CD4-positive, alpha-beta T cell treated with Interleukin-17A for 1 hour (primary cell): ENCODE results near the gene CLEC1B.
"Not testable (repeated sequence)": the region's sequence is repeated elsewhere in the genome, so short reads cannot be mapped to it uniquely, and the experiment has no call there.

Experiments used
- DNase-seq: peaks from one replicate; pipeline ENCODE4 v3.0.0-alpha.2; 2020

Gene CLEC1B

DNA sequence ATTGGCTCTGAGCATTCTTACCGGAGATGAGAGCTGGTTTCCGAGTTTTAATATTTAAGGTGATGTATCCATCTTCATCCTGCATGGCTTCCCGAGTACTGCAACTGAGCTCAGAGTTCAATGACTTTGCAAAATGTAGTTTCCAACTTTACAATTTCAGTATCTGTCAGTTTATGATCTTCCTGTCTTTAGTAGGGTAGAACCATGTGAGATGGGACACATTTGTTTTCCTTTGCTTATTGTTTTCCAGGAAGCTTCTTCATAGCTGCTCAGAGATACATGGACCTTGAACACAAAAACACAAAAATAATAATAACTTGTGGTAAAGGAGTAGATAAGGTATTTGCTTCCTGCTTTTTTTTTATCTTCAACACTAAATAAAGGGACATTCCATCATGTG, at the start of gene CLEC1B:
Gene CLEC1B, minus strand, starts transcription at position 106 of the 400 bp plus-strand sequence. Its CDS starts 21 bp downstream, at position 85.
- no peak for DNase-seq

DNA sequence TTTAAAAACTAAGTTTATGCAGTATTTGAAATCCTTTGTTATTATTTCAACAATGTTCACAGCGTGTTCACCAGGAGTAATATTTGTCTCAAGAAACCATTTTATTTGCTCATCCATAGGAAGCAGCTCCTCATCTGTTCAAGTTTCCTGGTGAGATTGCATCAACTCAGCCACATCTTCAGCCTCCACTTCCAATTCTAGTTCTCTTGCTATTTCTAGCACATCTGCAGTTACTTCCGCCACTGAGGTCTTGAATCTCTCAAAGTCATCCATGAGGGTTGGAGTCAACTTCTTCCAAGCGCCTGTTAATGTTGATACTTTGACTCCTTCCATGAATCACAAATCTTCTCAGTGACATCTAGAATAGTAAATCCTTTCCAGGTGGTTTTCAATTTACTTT, 49.6 kb upstream of the CLEC1B start:
- DNase-seq = no peak

DNA sequence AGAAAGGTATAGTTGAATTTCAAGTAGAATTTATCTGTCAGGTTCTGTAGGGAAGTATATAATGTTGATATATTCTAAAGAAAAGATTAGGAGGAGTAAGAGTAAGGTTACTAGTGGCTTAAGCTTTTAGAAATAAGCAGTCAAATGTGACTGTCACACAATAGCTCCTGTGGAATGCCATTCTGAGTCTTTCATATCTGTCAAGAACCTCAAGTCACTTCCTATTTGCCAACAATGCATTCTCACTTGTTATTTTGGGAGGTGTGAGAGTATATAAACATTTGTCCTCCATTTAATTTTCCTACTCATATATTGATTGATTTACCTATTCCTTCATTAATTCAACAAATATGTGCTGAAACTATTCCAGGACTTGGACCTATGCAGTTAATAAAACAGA, 43.2 kb upstream of the CLEC1B start:
- no peak for DNase-seq

DNA sequence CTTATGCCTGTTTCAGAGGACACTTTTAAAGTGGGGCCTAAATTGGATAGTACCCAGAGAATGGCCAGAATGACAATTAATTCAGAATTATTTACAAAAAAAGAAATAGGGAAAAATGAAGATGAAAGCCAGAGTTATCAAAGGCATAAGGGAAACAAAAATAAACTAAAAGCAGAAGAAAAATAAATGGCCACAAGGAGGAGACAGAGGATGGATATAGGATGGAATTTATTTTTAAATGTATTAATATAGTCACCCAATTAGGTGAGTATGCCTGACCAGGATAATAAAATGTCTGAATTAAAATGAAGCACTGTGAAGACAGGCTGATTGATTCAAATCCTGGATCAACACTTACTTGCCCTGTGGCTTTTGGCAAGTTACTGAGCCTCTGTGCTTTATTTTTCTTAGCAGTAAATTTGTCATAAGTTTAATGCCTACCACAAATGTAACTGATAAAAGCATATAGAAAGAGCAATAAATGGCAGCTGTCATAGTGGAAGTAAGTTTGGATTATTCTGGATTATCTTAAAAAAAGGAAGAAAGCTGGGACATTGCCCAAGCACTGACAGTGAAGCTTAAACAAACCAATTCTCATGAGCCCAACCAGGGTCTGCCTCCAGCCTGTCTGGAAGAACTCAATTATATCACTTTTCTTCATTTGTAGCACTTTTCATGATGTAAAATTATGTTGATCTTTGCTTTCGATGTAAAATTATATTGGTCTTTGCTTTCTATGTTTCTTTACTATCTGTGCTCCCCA, 35.0 kb upstream of the CLEC1B start:
- DNase-seq = no peak

DNA sequence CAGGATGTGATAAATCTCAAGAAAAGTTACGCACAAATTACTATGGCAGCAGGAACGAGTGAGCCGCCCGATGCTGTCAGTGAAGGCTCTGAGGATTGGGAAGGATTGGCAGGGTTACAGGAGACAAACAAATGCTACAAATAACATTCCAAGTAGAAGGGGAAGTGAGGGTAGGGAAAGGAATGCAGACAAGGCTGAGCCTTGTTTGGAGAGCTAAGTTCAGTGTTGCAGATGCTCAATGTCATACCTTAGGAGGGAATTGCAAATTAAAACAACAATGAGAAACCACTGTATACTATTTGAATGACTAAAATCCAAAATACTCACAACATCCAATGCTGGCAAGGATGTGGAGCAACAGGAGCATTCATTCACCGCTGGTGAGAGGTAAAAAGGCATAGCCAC, 32.9 kb upstream of the CLEC1B start:
- DNase-seq = no peak

DNA sequence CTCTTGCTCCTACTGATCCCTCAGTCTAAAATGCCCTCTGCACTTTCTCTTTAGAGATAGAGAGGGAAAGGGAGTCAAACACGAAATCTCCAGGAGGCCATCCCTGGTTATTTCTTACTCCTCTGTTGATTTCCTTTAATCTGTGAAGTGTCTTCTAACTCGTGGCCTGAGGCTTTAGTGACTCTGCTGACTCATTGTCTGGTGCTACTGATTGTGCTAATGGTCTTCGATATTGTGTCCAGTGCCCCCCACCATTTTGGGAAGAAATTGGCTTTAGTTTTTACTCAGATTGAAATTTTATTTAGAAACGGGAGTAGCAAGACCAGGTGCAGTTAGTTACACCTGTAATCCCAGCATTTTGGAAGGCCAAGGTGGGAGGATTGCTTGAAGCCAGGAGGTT, 32.4 kb upstream of the CLEC1B start:
- no peak for DNase-seq

DNA sequence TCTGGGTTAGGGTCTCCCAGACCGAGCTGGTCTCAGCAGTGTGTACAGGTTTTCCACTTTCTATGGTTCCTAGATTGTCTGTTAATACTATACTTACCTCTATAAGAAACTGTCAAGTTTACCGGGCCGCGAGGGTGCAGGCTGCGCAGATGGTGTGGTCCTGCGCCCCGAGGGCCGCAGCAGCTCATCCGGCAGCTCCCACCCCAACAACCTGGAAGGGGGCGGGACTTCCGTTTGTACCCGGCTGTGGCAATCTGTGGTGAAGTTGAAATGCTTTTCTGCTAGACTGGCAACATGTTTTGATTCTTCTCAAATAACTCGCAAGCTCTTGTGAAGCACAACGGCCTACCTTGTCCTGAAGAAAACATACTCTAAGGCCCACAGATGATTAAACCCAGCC, 31.5 kb upstream of the CLEC1B start, which contains the start of gene CLEC9A:
Gene CLEC9A, plus strand, starts transcription at position 237 of the 400 bp plus-strand sequence. CDS start 22,006 bp downstream, outside the sequence.
- DNase-seq = no peak

DNA sequence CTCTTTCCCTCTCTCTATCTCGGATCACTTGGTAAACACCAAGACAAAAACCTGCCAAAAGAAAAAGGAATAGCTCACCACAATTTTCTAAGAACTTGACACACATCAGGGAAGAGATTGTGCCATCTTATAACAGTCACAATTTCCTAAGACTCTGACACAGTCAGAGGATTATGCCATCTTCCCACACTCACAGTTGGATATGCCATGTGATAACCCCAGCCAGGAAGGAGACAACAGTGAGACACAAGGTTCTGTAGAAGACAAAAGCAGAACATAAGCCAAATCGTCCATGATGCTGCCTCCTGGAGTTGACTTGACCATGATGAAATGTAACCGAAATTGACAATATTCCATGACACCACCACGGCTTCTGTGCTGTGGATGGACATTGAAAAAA, 28.8 kb upstream of the CLEC1B start:
- no peak for DNase-seq

DNA sequence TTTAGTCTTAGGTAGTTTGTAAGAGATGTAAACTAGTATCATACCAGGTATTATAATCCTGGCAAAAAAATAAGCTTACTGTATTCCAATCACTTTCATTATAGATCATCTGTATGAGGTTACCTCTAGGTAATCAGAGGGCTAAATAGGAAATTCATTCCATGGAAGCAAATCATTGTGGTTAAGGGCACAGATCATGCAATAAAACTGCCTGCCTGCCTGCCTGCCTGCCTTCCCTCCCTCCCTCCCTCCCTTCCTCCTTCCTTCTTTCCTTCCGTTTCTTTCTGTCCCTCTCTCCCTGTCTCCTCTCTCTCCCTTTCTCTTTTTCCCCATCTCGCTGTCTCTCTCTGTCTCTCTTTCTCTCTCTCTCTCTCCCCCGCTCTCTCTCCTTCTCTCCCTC, 28.4 kb upstream of the CLEC1B start:
- no peak for DNase-seq

DNA sequence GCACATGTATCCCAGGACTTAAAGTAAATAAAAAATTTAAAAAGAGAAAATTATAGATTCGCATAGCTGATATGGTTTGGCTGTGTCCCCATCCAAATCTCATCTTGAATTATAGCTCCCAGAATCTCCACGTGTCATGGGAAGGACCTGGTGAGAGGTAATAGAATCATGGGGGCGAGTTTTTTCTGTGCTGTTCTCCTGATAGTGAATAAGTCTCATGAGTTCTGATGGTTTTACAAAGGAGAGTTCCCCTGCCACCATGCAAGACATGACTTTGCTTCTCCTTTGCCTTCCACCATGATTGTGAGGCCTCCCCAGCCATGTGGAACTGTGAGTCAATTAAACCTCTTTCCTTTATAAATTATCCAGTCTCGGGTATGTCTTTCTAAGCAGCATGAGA, 27.7 kb upstream of the CLEC1B start:
- not testable (repeated sequence) for DNase-seq

DNA sequence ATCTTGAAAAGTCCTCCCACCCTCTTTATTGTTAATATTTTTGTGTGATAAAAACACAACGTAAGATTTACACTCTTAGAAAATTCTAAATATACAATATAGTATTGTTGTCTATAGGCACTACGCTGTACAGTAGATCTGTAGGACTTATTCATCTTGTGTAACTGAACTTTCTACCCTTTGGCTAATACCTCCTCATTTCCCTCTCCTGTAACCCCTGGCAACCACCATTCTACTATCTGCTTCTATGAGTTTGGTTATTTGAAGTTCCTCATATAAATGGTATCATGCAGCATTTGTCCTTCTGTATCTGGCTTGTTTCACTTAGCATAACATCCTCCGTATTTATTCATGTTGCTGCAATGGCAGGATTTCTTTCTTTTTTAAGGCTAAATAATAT, 26.3 kb upstream of the CLEC1B start:
- no peak for DNase-seq

DNA sequence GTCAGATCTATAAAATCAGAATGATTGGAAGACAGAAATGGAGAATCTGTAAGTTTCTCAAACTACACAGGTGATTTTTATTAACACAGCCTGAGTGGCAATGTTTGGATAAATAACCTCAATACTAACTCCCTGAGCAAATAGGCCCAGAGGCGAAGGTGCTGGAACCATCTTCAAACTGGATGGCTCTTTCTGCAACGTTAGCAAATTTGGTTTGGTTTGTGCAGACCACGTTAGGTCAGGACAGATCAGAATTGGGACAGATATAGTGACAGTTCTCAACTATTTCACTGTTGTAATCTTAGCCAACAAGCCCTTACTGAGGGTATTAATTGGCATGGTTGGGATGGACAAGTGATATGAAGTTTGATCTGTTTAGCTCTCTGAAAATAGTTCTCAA, 22.4 kb upstream of the CLEC1B start:
- DNase-seq = no peak

DNA sequence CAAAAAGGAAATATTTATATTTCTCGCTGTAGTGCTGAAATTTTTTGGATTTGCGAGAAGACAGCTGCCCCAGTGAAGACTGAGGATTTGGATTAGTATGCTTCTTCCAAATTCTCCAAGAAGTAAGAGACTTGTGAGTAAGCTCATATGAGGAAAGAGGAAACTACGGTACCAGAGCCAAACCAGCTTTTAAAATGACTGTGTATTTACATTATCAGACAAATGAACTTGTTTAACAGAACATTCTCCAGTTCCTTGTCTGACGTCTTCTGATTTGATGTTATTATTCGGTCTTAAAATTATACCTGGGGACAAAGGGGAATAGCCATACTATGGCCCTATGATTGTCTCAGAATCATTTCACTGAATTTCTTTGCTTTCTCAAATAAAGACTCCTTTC, 19.5 kb upstream of the CLEC1B start:
- no peak for DNase-seq

DNA sequence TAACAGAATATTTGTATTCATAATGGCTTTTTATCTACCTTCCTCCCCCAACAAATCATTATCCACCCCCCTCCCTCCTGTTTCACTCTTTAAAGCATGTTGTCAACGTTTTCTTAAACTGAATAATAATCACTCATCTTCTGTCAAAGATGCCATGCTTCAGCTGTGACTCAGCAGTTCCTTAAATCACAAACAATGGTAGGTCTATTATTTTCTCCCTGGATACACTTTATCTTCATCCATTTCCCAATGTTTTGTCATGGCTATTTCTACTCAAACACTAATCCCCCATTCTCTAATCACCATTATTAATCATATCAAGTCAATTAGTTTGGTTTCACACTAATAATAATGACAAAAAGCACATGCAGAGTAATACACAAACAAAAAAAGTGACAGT, 18.0 kb upstream of the CLEC1B start:
- no peak for DNase-seq

DNA sequence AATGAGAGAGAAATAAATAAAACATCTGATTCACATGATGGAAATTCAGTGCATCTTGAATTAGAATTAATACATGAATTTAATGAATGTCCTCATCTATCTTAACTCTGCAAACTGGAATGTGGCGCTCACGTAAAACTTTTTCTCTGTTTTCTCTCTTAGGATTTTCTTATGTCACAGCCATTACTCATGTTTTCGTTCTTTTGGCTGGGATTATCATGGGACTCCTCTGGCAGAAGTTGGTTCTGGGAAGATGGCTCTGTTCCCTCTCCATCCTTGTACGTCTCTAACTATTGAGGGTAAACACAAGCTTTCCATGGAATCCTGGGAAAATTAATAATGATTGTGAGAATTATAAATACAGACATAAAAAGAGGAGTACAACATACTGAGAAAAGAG, 16.5 kb upstream of the CLEC1B start:
- no peak for DNase-seq

DNA sequence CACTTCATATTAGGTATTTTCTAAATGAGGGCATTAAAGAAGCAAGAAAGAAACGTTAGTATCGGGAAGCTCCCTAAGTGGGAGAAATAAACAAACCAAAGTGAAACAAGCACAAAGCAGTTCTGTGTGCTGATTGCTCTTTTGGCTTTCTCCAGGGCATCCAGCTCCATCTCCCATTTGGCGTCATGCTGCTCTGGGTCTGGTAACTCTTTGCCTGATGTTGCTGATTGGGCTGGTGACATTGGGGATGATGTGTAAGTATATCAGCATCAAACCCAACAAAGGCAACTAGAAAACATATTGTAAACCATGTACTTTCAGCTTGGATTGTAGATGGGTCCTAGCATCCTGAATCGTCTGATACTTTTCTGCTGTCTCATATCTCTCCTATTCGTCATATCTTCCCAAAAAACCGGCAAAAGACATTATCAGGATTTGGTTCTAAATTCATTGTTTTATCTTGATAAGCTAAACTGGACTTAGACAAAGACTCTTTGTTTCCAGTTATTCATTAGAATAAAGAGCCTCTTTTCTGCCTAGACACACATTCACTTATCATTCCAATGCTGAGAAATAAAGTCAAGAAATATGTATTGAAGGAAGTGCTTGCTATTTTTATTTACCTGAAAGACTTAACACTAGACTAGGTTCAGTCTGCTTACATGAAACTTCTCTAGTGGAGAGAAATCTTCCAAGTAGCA, 13.9 kb upstream of the CLEC1B start:
- DNase-seq = no peak

DNA sequence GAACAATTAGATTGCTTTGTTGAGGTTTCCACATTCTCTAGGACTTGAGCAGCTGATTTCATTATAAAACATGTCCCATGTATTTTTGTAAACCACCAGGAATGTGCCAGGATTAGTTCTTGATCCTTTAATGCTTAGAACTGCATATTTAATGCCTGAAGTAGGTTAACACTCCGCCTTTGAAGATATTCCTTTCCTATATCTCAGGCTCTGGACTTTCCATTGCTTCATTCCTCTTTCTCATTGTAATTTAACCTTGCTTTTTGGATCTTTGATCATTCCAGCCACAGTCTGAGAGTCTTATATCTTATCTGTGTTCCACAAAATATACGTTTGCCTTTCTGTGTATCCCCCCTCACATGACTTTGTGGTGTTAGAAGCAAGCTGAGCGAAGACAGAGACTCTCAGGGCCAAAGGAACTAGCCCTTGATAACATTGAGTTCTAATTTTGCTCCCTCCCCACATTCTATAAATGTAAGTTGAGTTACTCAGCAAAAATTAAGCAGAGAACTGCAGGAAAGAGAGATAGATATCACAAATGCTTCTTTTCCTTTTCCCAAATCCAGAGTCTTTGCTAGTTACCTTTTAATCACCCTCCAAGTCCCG, 2.4 kb upstream of the CLEC1B start:
- DNase-seq = no peak

DNA sequence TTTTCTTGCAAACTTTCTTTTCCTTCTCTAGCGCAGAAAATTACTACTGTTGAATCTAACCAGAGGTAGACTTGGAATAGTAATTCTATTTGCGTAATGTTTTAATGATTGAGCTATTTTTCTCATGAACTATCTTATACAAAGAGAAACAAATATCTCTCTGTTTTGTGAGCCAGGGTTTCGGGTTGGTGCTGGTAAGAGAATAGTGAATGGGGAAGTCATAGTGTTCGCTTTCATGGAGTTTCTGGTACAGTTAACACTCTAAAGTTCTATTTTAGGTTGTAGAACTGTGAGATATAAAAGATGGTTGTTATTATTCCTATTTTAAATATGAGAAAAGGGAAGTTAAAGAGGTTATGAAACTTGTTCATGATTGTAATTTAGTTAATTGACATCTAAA, 6.6 kb downstream of the CLEC1B start:
- DNase-seq = no peak

DNA sequence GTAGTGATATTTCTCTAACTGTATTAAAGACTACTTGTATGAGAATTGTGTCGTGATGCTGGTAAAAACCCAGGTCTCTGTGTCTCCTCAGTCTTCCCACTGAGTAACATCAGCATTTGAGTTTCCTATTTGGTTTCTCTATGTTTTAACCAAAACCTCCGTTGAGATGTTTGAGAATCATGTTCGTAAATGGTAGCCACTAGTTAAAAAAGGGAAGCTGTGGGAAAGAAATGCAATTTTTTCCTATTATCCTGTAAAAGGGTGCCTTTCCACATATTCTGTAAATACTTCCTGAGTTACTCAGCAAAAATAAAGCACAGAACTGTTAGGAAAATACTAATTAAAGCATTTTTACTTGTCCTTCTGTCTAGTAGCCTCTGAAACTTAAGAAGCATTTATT, 7.0 kb downstream of the CLEC1B start:
- no peak for DNase-seq

DNA sequence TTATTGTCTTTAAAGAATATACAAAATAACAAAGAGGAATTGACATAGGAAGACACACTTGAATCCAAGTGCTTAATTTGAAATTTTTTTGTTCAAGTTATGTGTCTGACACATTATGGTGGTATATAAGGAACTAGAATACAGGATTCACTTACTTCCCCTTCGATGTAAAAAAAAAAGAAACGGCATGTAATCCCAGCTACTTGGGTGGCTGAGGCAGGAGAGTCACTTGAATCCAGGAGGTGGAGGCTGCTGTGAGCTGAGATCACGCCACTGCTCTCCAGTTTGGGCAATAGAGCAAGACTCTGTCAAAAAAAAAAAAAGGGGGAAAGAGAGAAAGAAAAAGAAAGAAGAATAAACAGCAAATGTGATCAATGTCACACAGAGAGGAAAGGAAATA, 18.8 kb downstream of the CLEC1B start:
- DNase-seq = no peak

DNA sequence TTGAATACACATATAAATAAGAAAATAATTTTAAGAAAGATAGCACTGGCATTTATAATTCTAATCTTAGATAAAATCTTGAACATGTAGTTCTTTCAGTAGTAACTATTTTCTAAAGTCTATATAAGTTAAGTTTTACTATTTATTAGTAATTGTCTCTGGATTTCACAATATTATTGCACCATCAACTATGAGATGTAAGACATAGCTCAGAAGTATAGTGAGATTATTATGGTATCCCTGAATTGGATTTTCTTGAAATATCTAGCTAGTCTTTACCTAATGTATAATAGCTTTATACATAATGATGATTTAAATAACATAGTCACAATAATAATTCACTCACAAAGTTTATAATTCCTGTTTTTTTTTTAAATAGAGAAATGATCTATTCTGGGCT, 21.0 kb downstream of the CLEC1B start:
- no peak for DNase-seq

DNA sequence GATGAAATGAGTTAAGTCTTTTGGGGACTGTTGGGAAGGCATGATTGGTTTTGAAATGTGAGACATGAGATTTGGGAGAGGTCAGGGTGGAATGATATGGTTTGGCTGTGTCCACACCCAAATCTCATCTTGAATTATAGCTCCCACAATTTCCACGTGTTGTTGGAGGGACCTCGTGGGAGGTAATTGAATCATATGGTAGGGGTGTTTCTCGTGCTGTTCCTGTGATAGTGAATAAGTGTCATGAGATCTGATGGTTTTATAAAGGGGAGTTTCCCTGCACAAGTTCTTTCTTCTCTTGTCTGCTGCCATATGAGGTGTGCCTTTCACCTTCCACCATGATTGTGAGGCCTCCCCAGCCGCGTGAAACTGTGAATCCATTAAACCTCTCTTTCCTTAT, 22.3 kb downstream of the CLEC1B start:
- DNase-seq = not testable (repeated sequence)

DNA sequence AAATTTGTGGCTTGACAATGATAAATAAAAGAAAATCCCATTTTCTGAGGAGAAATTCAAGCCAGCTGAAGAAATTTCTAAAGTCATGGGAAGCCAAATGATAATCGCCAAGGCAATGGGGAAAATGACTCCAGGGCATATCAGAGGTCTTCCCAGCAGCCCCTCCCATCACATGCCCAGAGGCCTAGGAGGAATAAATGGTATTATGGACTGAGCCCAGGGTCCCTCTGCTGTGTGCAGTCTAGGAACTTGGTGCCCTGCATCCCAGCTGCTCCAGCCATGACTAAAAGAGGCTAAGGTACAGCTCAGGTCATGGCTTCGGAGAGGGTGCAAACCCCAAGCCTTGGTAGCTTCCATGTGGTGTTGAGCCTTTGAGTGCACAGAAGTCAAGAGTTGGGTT, 23.3 kb downstream of the CLEC1B start:
- DNase-seq = no peak

DNA sequence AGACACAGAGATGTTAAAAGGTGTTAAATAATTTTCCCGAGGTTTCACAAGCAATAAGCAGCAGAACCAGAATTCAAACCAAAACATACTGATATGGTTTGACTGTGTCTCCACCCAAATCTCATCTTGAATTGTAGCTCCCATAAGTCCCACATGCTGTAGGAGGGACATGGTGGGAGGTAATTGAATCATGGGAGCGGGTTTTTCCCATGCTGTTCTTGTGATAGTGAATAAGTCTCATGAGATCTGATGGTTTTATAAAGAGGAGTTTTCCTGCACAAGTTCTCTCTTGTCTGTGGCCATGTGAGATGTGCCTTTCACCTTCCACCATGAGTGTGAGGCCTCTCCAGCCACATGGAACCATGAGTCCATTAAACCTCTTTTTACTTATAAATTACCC, 24.2 kb downstream of the CLEC1B start:
- DNase-seq = not testable (repeated sequence)
